Measurements from ENCODE around the gene ROBO1. TPM values are rescaled to one million over a fixed set of nuclear protein-coding genes. Genes with fewer than 3 reads are reported as not detected.

Gene ROBO1
- total and polyA plus RNA-seq, 2 donors (not counting 1 experiment from before 2014, with no cell fraction given) = 0.27 to 3.2 TPM

GRCh38 chr3:79467721-79468120, 300.1 kb downstream of the ROBO1 start:
- no peaks in the 10 kb centered on the region for H3K4me1 Mint-ChIP-seq
- Histone ChIP-seq H3K27me3 (replicated peaks in 1 of 4; ENCODE audit: control extremely low read depth in 1 of 4, control insufficient read depth in 3 of 4, insufficient read depth in 4 of 4, low read length in 3 of 4) (no peaks in the 10 kb centered on the region), H2AFZ (ENCODE audit: insufficient read depth, low read depth, low read length, poor library complexity, severe bottlenecking) (no peak overlapping the region), H3K36me3 (replicated peaks in 1 of 2; ENCODE audit: control extremely low read depth in 1 of 2, control insufficient read depth in 1 of 2, extremely low read depth in 1 of 2, insufficient read depth in 2 of 2, low read length in 1 of 2) (no peaks in the 10 kb centered on the region), H3K27ac (ENCODE audit: low read length in 2 of 2) (no peak overlapping the region), H3K9ac (ENCODE audit: low read length) (no peak overlapping the region), H3K9me3 (ENCODE audit: control extremely low read depth in 1 of 3, control insufficient read depth in 2 of 3, insufficient read depth in 1 of 3, low read length in 2 of 3) (no peaks in the 10 kb centered on the region), H3K4me1 (ENCODE audit: control insufficient read depth in 2 of 2, insufficient read depth in 2 of 2, low read length in 2 of 2) (no peaks in the 10 kb centered on the region), H3K79me2 (ENCODE audit: control insufficient read depth, insufficient read depth, low read length) (no peaks in the 10 kb centered on the region), H3K4me2 (replicated peaks; ENCODE audit: low read depth, low read length, poor library complexity, severe bottlenecking) (no peak overlapping the region), H3K4me3 (ENCODE audit: control extremely low read depth in 1 of 5, extremely low read depth in 1 of 5, insufficient read depth in 1 of 5, low read depth in 2 of 5, low read length in 4 of 5) (no peak overlapping the region), H4K20me1 (ENCODE audit: control insufficient read depth, insufficient read depth, low read length, poor library complexity, severe bottlenecking) (no peaks in the 10 kb centered on the region)
- intact Hi-C loops (cut with micrococcal nuclease) = no loop called here
- ATAC-seq (ENCODE audit: low read depth) (no peak), DNase-seq (no peak)
- H3K27ac Mint-ChIP-seq = no peak overlapping the region
- H3K4me3 Mint-ChIP-seq = no peak overlapping the region
- no peak for TF ChIP-seq CTCF (IDR thresholded peaks at IDR 0.05)
- no peak for TF ChIP-seq EZH2 (IDR thresholded peaks at IDR 0.05; ENCODE audit: borderline replicate concordance, insufficient read depth, low read depth, low read length, poor library complexity, severe bottlenecking)
- peaks cover 7% of the 10 kb centered on the region for H3K9me3 Mint-ChIP-seq (ENCODE audit: insufficient read depth)
- 90% methylated on average over 2 of the region's 3 CpGs for WGBS (ENCODE audit: insufficient coverage)
- ChIA-PET POLR2A (no interaction called here), CTCF (no interaction called here)
- no peaks in the 10 kb centered on the region for H3K27me3 Mint-ChIP-seq

GRCh38 chr3:79461129-79461792, 306.5 kb downstream of the ROBO1 start:
- Mint-ChIP-seq H3K9me3 (ENCODE audit: insufficient read depth) (peaks cover 4% of the 10 kb centered on the region), H3K4me1 (no peaks in the 10 kb centered on the region), H3K27me3 (no peaks in the 10 kb centered on the region), H3K4me3 (no peak overlapping the region), H3K27ac (no peak overlapping the region)
- Histone ChIP-seq H3K36me3 (replicated peaks in 1 of 2; ENCODE audit: control extremely low read depth in 1 of 2, control insufficient read depth in 1 of 2, extremely low read depth in 1 of 2, insufficient read depth in 2 of 2, low read length in 1 of 2) (no peaks in the 10 kb centered on the region), H3K27ac (ENCODE audit: low read length in 2 of 2) (no peak overlapping the region), H2AFZ (ENCODE audit: insufficient read depth, low read depth, low read length, poor library complexity, severe bottlenecking) (no peak overlapping the region), H3K9ac (ENCODE audit: low read length) (no peak overlapping the region), H3K79me2 (ENCODE audit: control insufficient read depth, insufficient read depth, low read length) (no peaks in the 10 kb centered on the region), H3K27me3 (replicated peaks in 1 of 4; ENCODE audit: control extremely low read depth in 1 of 4, control insufficient read depth in 3 of 4, insufficient read depth in 4 of 4, low read length in 3 of 4) (no peaks in the 10 kb centered on the region), H3K4me2 (replicated peaks; ENCODE audit: low read depth, low read length, poor library complexity, severe bottlenecking) (no peak overlapping the region), H3K4me1 (ENCODE audit: control insufficient read depth in 2 of 2, insufficient read depth in 2 of 2, low read length in 2 of 2) (no peaks in the 10 kb centered on the region), H3K9me3 (ENCODE audit: control extremely low read depth in 1 of 3, control insufficient read depth in 2 of 3, insufficient read depth in 1 of 3, low read length in 2 of 3) (peaks cover 0 to 2% (median 0%) of the 10 kb centered on the region in 3 donors), H4K20me1 (ENCODE audit: control insufficient read depth, insufficient read depth, low read length, poor library complexity, severe bottlenecking) (no peaks in the 10 kb centered on the region), H3K4me3 (ENCODE audit: control extremely low read depth in 1 of 5, extremely low read depth in 1 of 5, insufficient read depth in 1 of 5, low read depth in 2 of 5, low read length in 4 of 5) (no peak overlapping the region)
- ATAC-seq (ENCODE audit: low read depth) (no peak), DNase-seq (no peak)
- POLR2A ChIA-PET = no interaction called here
- TF ChIP-seq EZH2 (IDR thresholded peaks at IDR 0.05; ENCODE audit: borderline replicate concordance, insufficient read depth, low read depth, low read length, poor library complexity, severe bottlenecking) = no peak
- no peak for TF ChIP-seq CTCF (IDR thresholded peaks at IDR 0.05)
- 100% methylated on average over 1 of the region's 1 CpG for WGBS (ENCODE audit: insufficient coverage)
- intact Hi-C loops (cut with micrococcal nuclease) = no loop called here
- CTCF ChIA-PET = no interaction called here

Data from B cell (primary cell).